ENCODE data around the gene NME7.
"Not testable (repeated sequence)": the region's sequence is repeated elsewhere in the genome, so short reads cannot be mapped to it uniquely, and the experiment has no call there.

Gene NME7

GRCh38 chr1:169305356-169305755 is 62.2 kb downstream of the NME7 start:
- no peak for DNase-seq (ENCODE audit: low spot score)

- DNase-seq (ENCODE audit: low spot score): no peak
Observed at GRCh38 chr1:169300854-169301253, 66.7 kb downstream of the NME7 start.

GRCh38 chr1:169298441-169298840 is 69.2 kb downstream of the NME7 start:
- no peak for DNase-seq (ENCODE audit: low spot score)

GRCh38 chr1:169295846-169296245 is 71.8 kb downstream of the NME7 start:
- no peak for DNase-seq (ENCODE audit: low spot score)

- DNase-seq (ENCODE audit: low spot score): no peak
Observed at GRCh38 chr1:169295425-169295824, 72.2 kb downstream of the NME7 start.

GRCh38 chr1:169289016-169289415 is 78.6 kb downstream of the NME7 start:
- no peak for DNase-seq (ENCODE audit: low spot score)

DNA sequence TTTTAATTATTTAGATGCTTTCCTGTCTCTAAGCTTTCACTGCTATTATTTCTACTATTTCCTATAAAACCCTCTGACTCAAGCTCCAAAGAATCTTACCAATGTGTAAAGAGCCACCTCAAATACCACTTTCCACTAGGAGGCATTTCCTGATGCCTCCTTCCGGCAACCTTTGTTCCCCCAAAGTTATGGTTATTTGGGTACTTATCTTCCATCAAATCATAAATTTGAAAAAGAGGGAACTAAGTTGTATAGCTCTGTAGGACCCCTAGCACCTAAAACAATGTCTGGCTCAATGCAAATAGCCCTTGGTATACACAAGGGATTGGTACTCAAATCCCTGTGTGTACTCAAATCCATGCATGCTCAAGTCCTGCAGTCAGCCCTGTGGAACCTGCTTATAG is 79.6 kb downstream of the NME7 start:
- DNase-seq (ENCODE audit: low spot score): no peak

DNA sequence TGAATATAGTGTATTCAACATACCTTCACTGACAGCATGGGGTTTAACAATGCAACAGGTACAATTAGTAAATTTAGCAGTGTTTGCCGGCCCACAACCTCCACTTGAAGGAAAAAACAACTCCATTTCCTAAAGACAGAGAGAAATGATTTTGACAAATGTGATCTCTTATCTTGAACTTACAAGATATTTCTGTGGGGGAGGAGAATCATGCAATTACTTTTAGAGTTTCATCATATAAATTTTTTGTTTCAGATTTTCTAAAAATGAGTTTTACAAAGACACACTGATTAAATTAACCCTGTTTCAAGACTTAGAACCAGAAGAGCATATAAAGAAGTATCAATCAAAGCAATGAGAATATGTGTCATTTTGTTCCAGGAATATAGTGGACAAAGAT is 80.3 kb downstream of the NME7 start:
- DNase-seq (ENCODE audit: low spot score): no peak

- DNase-seq (ENCODE audit: low spot score): not testable (repeated sequence)
Observed at GRCh38 chr1:169281562-169281961, 86.0 kb downstream of the NME7 start.

- peak; percentile 24 for DNase-seq (ENCODE audit: low spot score)
Observed at GRCh38 chr1:169271098-169271497, 96.5 kb downstream of the NME7 start.

- DNase-seq (ENCODE audit: low spot score): no peak
Observed at GRCh38 chr1:169266133-169266532, 101.5 kb downstream of the NME7 start.

GRCh38 chr1:169263059-169263458 is 104.5 kb downstream of the NME7 start:
- DNase-seq (ENCODE audit: low spot score): no peak

- no peak for DNase-seq (ENCODE audit: low spot score)
Observed at GRCh38 chr1:169261884-169262283, 105.7 kb downstream of the NME7 start.

GRCh38 chr1:169260478-169261151 is 107.0 kb downstream of the NME7 start:
- no peak for DNase-seq (ENCODE audit: low spot score)

GRCh38 chr1:169259816-169260215 is 107.8 kb downstream of the NME7 start:
- DNase-seq (ENCODE audit: low spot score): no peak

- no peak for DNase-seq (ENCODE audit: low spot score)
Observed at GRCh38 chr1:169250795-169251194, 116.8 kb downstream of the NME7 start.

DNA sequence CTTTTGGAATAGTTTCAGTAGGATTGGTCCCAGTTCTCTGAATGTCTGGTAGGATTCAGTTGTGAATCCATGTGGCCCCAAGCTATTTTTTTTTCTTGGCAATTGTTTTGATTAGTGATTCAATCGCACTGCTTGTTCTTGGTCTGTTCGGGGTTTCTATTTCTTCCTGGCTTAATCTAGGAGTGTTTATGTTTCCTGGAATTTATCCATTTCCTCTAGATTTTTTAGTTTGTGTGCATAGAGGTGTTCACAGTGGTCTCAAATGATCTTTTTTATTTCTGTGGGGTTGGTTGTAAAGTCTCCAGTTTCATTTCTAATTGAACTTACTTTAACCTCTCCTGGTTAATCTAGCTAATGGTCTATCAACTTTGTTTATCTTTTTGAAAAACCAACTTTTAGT is 117.6 kb downstream of the NME7 start:
- no peak for DNase-seq (ENCODE audit: low spot score)

DNA sequence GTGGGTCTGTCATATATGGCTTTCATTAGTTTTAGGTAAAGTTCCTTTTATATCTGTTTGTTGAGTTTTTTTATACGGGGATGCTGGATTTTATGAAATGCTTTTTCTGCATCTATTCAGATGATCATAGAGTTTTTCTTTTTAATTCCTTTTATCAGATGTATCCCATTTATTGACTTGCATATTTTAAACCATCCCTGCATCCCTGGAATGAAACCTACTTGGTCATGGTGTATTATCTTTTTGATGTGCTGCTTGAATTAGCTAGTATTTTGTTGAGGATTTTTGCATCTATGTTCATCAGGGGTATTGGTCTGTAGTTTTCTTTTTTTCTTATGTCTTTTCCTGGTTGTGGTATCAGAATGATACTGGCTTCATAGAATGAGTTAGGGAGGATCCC is 118.0 kb downstream of the NME7 start:
- no peak for DNase-seq (ENCODE audit: low spot score)

- no peak for DNase-seq (ENCODE audit: low spot score)
Observed at GRCh38 chr1:169245706-169246105, 121.9 kb downstream of the NME7 start.

- DNase-seq (ENCODE audit: low spot score): no peak
Observed at GRCh38 chr1:169240449-169241232, 127.0 kb downstream of the NME7 start.

- DNase-seq (ENCODE audit: low spot score): no peak
Observed at GRCh38 chr1:169236880-169237279, 130.7 kb downstream of the NME7 start.

DNA sequence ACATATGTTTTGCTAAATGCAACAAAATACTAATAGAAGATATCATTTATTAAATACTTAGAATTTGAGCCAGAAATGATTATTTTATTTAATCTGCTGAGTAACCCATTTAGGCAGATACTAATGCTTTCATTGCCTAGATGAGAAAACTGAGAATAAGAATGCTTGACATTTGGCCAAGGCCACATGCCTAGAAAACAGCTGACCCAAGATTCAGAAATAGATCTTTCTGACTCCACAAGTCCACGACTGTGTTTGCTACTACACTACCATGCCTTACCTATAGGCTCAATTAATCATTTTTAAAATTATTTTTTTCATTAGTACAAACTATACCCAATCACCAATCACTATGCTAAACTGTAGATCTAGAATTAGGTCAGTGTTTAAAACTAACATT is 131.5 kb downstream of the NME7 start:
- no peak for DNase-seq (ENCODE audit: low spot score)

- no peak for DNase-seq (ENCODE audit: low spot score)
Observed at GRCh38 chr1:169235568-169235967, 132.0 kb downstream of the NME7 start.

DNA sequence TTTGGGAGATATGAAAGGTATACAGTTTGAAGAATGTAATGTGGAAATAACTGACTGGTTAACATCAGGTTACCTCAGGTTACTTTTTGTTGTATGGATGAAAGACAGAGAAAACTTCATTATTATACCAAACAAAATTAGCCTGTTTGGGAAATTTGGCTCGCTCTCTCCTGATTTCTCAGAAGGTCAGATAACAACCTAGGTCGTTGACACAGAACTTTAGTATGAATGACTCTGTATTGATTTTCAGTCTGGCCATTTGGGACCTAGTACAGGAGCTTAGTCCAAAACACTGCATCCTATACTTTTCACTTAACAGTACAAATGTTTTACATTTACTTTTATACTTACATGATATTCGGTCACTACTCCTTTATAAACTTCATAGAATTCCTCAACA is 132.8 kb downstream of the NME7 start:
- no peak for DNase-seq (ENCODE audit: low spot score)
